ENCODE data around the gene GHR.

- no peak for TF ChIP-seq CTCF (conservative IDR thresholded peaks at IDR 0.05; ENCODE audit: low read depth, low read length)
- TF ChIP-seq EZH2phosphoT487 (IDR thresholded peaks at IDR 0.05; ENCODE audit: borderline replicate concordance, low read length) = no peak
Observed at GRCh38 chr5:42680046-42680445, 256.8 kb downstream of the GHR start.

All from PC-3 (cell line).